ENCODE data around the gene NFXL1. TPM values are rescaled to one million over a fixed set of nuclear protein-coding genes. Genes with fewer than 3 reads are reported as not detected.

Gene NFXL1
- polyA plus RNA-seq, 4 donors, result 19.9 to 28.6 (median 28.1) TPM

GRCh38 chr4:47836641-47837093 lies 77.7 kb downstream of the NFXL1 start:
- DNase-seq (ENCODE audit: low read depth in 4 of 4, low spot score in 3 of 4), result peak; percentile 64 to 80 (median 68)

GRCh38 chr4:47835494-47835893 lies 78.9 kb downstream of the NFXL1 start:
- no peak for DNase-seq (ENCODE audit: low read depth in 4 of 4, low spot score in 3 of 4)

- DNase-seq (ENCODE audit: low read depth in 4 of 4, low spot score in 3 of 4), result no peak
These were observed 83.2 kb downstream of the NFXL1 start for GRCh38 chr4:47831026-47831679.

- DNase-seq (ENCODE audit: low read depth in 4 of 4, low spot score in 3 of 4), result no peak
These were observed 83.9 kb downstream of the NFXL1 start for GRCh38 chr4:47830265-47831025.

- no peak for DNase-seq (ENCODE audit: low read depth in 4 of 4, low spot score in 3 of 4)
These were observed 84.9 kb downstream of the NFXL1 start for GRCh38 chr4:47829438-47829837.

GRCh38 chr4:47827343-47828047 lies 86.9 kb downstream of the NFXL1 start:
- DNase-seq (ENCODE audit: low read depth in 4 of 4, low spot score in 3 of 4), result no peak

GRCh38 chr4:47824840-47825239 lies 89.5 kb downstream of the NFXL1 start:
- peak; percentile 54 to 72 (median 56) for DNase-seq (ENCODE audit: low read depth in 4 of 4, low spot score in 3 of 4)

- DNase-seq (ENCODE audit: low read depth in 4 of 4, low spot score in 3 of 4), result no peak
These were observed 95.2 kb downstream of the NFXL1 start for GRCh38 chr4:47819178-47819577.

- DNase-seq (ENCODE audit: low read depth in 4 of 4, low spot score in 3 of 4), result no peak
These were observed 97.1 kb downstream of the NFXL1 start for GRCh38 chr4:47817275-47817674.

GRCh38 chr4:47816748-47817147 lies 97.6 kb downstream of the NFXL1 start:
- DNase-seq (ENCODE audit: low read depth in 4 of 4, low spot score in 3 of 4), result no peak

GRCh38 chr4:47814618-47815295 lies 99.6 kb downstream of the NFXL1 start:
- DNase-seq (ENCODE audit: low read depth in 4 of 4, low spot score in 3 of 4), result no peak

GRCh38 chr4:47809654-47810203 lies 104.7 kb downstream of the NFXL1 start:
- no peak for DNase-seq (ENCODE audit: low read depth in 4 of 4, low spot score in 3 of 4)

- DNase-seq (ENCODE audit: low read depth in 4 of 4, low spot score in 3 of 4), result no peak
These were observed 109.8 kb downstream of the NFXL1 start for GRCh38 chr4:47804598-47804997.

GRCh38 chr4:47801481-47802002 lies 112.8 kb downstream of the NFXL1 start:
- no peak for DNase-seq (ENCODE audit: low read depth in 4 of 4, low spot score in 3 of 4)

- no peak for DNase-seq (ENCODE audit: low read depth in 4 of 4, low spot score in 3 of 4)
These were observed 116.2 kb downstream of the NFXL1 start for GRCh38 chr4:47798165-47798564.

Other genes starting within 250 kb of the NFXL1 start
- gene CORIN, start 76.5 kb downstream of the NFXL1 start, polyA plus RNA-seq (ENCODE audit: insufficient read length in 4 of 4), result 10 to 100 TPM in 1 of 4 donors, 1 to 10 TPM in 3; 4.8 to 13.1 (median 6.5) TPM
- gene CNGA1, start 102.1 kb upstream of the NFXL1 start, polyA plus RNA-seq (ENCODE audit: insufficient read length in 4 of 4), result 1 to 10 TPM in 3 of 4 donors, under 1 TPM in 1; 0.16 to 7.3 (median 4.6) TPM
- gene NIPAL1, start 102.2 kb upstream of the NFXL1 start, polyA plus RNA-seq (ENCODE audit: insufficient read length in 4 of 4), result 10 to 100 TPM in 3 of 4 donors, 1 to 10 TPM in 1; 1.2 to 13.2 (median 11.9) TPM
- 1 to 10 TPM in 3 of 4 donors, under 1 TPM in 1; 0.55 to 3.9 (median 2.3) TPM for gene TXK, start 219.7 kb upstream of the NFXL1 start, polyA plus RNA-seq (ENCODE audit: insufficient read length in 4 of 4)